IMR-90 (cell line): Measurements from ENCODE around the gene CIDEC. TPM values are rescaled to one million over a fixed set of nuclear protein-coding genes. Genes with fewer than 3 reads are reported as not detected.

ENCODE experiments used
- ATAC-seq: fragments of 200-7000 bp; cut with Tn5 transposase; 2 replicates; pipeline ENCODE4 v1.9.1; 2020; ENCODE audit warnings: low read depth, mild to moderate bottlenecking, moderate library complexity
- BruUV-seq: library from RNA; stranded (reverse); fragments of 400-500 nt; replicated peaks from 2 replicates; lab custom pipeline; 2021; lab: Mats Ljungman, UMichigan
- CTCF ChIA-PET: fragments of 300-600 bp; formaldehyde crosslinking; extraction: SDS; loops from one replicate; lab custom pipeline; 2021; ENCODE audit warnings: antibody characterized with exemption; lab: Yijun Ruan, JAX
- POLR2A ChIA-PET: fragments of 300-600 bp; sonication (Branson Sonifier 250); formaldehyde crosslinking; loops from one replicate; lab custom pipeline; 2022; ENCODE audit warnings: antibody characterized with exemption; ENCODE audit not compliant: unreplicated experiment; lab: Charles Lee
- DNase-seq: peaks from one replicate; pipeline ENCODE4 v3.0.0; 2013
- H2AFZ ChIP-seq: replicated peaks from 2 replicates; pipeline ENCODE3; 2013; ENCODE audit warnings: low read length, mild to moderate bottlenecking; ENCODE audit not compliant: poor library complexity
- H2AK5ac ChIP-seq: 2 replicates; pipeline ENCODE4 v1.6.1; 2013; ENCODE audit warnings: low read depth, low read length, inconsistent platforms
- H2AK9ac ChIP-seq: replicated peaks from 2 replicates; pipeline ENCODE3; 2013; ENCODE audit warnings: mild to moderate bottlenecking, low read depth, low read length, moderate library complexity; ENCODE audit not compliant: poor library complexity
- H2BK120ac ChIP-seq: 2 replicates; pipeline ENCODE4 v1.6.1; 2013; ENCODE audit warnings: low read depth, low read length, inconsistent platforms
- H2BK15ac ChIP-seq: 3 replicates; pipeline ENCODE4 v1.6.1; 2013; ENCODE audit warnings: low read depth, low read length, inconsistent platforms
- H2BK20ac ChIP-seq: 2 replicates; pipeline ENCODE4 v1.6.1; 2013; ENCODE audit warnings: low read depth, mild to moderate bottlenecking, inconsistent platforms, low read length, moderate library complexity
- H2BK5ac ChIP-seq: 2 replicates; pipeline ENCODE4 v1.6.1; 2013; ENCODE audit warnings: mild to moderate bottlenecking, low read depth, low read length, inconsistent platforms; ENCODE audit not compliant: poor library complexity, severe bottlenecking
- H3K14ac ChIP-seq: replicated peaks from 2 replicates; pipeline ENCODE4 v1.6.1; 2013; ENCODE audit warnings: low read depth, low read length, inconsistent platforms
- H3K18ac ChIP-seq: 2 replicates; pipeline ENCODE4 v1.6.1; 2013; ENCODE audit warnings: low read depth, low read length, control low read depth
- H3K23ac ChIP-seq: 2 replicates; pipeline ENCODE4 v1.6.1; 2013; ENCODE audit warnings: low read depth, low read length, inconsistent platforms
- H3K27ac ChIP-seq: 2 replicates; pipeline ENCODE4 v1.5.1; 2013; ENCODE audit warnings: mild to moderate bottlenecking, control low read depth, low read length; ENCODE audit not compliant: insufficient read depth
- H3K27me3 ChIP-seq: 2 replicates; pipeline ENCODE4 v1.6.1; 2013; ENCODE audit warnings: low read length; ENCODE audit not compliant: control insufficient read depth, insufficient read depth
- H3K36me3 ChIP-seq: 2 replicates; pipeline ENCODE4 v1.6.1; 2013; ENCODE audit warnings: low read length, mixed read lengths; ENCODE audit not compliant: control insufficient read depth, insufficient read depth
- H3K4ac ChIP-seq: 2 replicates; pipeline ENCODE4 v1.6.1; 2013; ENCODE audit warnings: low read depth, low read length, inconsistent platforms
- H3K4me1 ChIP-seq: 2 replicates; pipeline ENCODE4 v1.6.1; 2013; ENCODE audit warnings: low read length, mixed read lengths; ENCODE audit not compliant: control insufficient read depth, insufficient read depth
- H3K4me2 ChIP-seq: 2 replicates; pipeline ENCODE4 v1.6.1; 2013; ENCODE audit warnings: low read depth, mild to moderate bottlenecking, control low read depth, low read length, moderate library complexity
- H3K4me3 ChIP-seq: 2 replicates; pipeline ENCODE4 v1.5.1; 2013; ENCODE audit warnings: low read depth, mild to moderate bottlenecking, control low read depth, low read length, moderate library complexity; ENCODE audit not compliant: insufficient read depth
- H3K56ac ChIP-seq: 2 replicates; pipeline ENCODE4 v1.6.1; 2013; ENCODE audit warnings: low read length, inconsistent platforms; ENCODE audit not compliant: insufficient read depth; ENCODE audit errors: extremely low read depth
- H3K79me1 ChIP-seq, 2 experiments: 2 replicates each; pipeline ENCODE4 v1.6.1; 2013; ENCODE audit warnings: low read length in 2 of 2, inconsistent platforms in 1 of 2, low read depth in 1 of 2
- H3K9ac ChIP-seq: 2 replicates; pipeline ENCODE4 v1.6.1; 2013; ENCODE audit warnings: low read depth, low read length, control low read depth
- H3K9me1 ChIP-seq: 2 replicates; pipeline ENCODE4 v1.6.1; 2013; ENCODE audit warnings: low read length, inconsistent platforms; ENCODE audit not compliant: insufficient read depth
- H3K9me3 ChIP-seq: 2 replicates; pipeline ENCODE4 v1.6.1; 2013; ENCODE audit warnings: low read length; ENCODE audit not compliant: control insufficient read depth, insufficient read depth
- H4K20me1 ChIP-seq: 2 replicates; pipeline ENCODE4 v1.6.1; 2013; ENCODE audit warnings: low read length, inconsistent platforms; ENCODE audit not compliant: insufficient read depth
- H4K5ac ChIP-seq: 2 replicates; pipeline ENCODE4 v1.6.1; 2013; ENCODE audit warnings: mild to moderate bottlenecking, low read depth, low read length, control low read depth
- H4K8ac ChIP-seq, 2 experiments: 2 replicates each; pipeline ENCODE4 v1.6.1; 2013; ENCODE audit warnings: low read depth in 2 of 2, low read length in 2 of 2, control low read depth in 1 of 2, inconsistent platforms in 1 of 2
- H4K91ac ChIP-seq: 2 replicates; pipeline ENCODE4 v1.6.1; 2013; ENCODE audit warnings: low read depth, low read length, inconsistent platforms; ENCODE audit not compliant: insufficient read depth
- CEBPB ChIP-seq: IDR thresholded peaks from 2 replicates; pipeline ENCODE4 v1.6.1; 2012; ENCODE audit warnings: low read depth, low read length, improper control_type of control experiment
- CHD1 ChIP-seq: IDR thresholded peaks from 2 replicates; pipeline ENCODE4 v1.6.1; 2012; ENCODE audit warnings: low read depth, low read length, improper control_type of control experiment
- FOS ChIP-seq: fragments of 150-350 bp; IDR thresholded peaks from 2 replicates; pipeline ENCODE4 v1.6.1; 2016; ENCODE audit warnings: low read depth, low read length
- MAFK ChIP-seq: IDR thresholded peaks from 2 replicates; pipeline ENCODE4 v1.6.1; 2012; ENCODE audit warnings: low read depth, low read length, improper control_type of control experiment
- MXI1 ChIP-seq: IDR thresholded peaks from 2 replicates; pipeline ENCODE4 v1.6.1; 2012; ENCODE audit warnings: low read depth, mild to moderate bottlenecking, low read length, moderate library complexity, borderline replicate concordance
- NFE2L2 ChIP-seq: fragments of 150-350 bp; IDR thresholded peaks from 2 replicates; pipeline ENCODE4 v1.6.1; 2016; ENCODE audit warnings: low read depth, mild to moderate bottlenecking, low read length
- RAD21 ChIP-seq: IDR thresholded peaks from 2 replicates; pipeline ENCODE4 v1.6.1; 2012; ENCODE audit warnings: low read length, improper control_type of control experiment
- RFX5 ChIP-seq: IDR thresholded peaks from 2 replicates; pipeline ENCODE4 v1.8.0; 2012; ENCODE audit warnings: low read depth, mild to moderate bottlenecking, low read length, moderate library complexity
- SMC3 ChIP-seq: fragments of 150-350 bp; IDR thresholded peaks from 2 replicates; pipeline ENCODE4 v1.6.1; 2016; ENCODE audit warnings: low read depth, mild to moderate bottlenecking, antibody characterized with exemption, low read length, moderate library complexity
- WGBS, 2 experiments: methylation state at CpG; one replicate each; pipeline versions ENCODE4 v1.1.5 to v1.1.7; 2013; ENCODE audit warnings: missing lambda C conversion rate in 2 of 2; ENCODE audit not compliant: insufficient read length in 1 of 2; ENCODE audit errors: extremely low coverage in 2 of 2; 5-methylcytosine and 5-hydroxymethylcytosine counted together
- dilution Hi-C: fragments of 300-500 bp; cut with HindIII; formaldehyde crosslinking; loops from one replicate; pipeline ENCODE4 v1.14.3; 2018; ENCODE audit warnings: low sequenced_read_pairs; ENCODE audit not compliant: unreplicated experiment
- in situ Hi-C: fragments of 300-500 bp; cut with MboI; formaldehyde crosslinking; loops from 3 replicates; pipeline ENCODE4 v1.14.3; 2019; ENCODE audit warnings: low sequenced_read_pairs, inconsistent platforms, mixed read lengths
- intact Hi-C: fragments of 100-400 bp; cut with micrococcal nuclease; formaldehyde crosslinking; loops from 2 replicates; pipeline ENCODE4 v1.10.0; 2022
- polyA plus RNA-seq, 3 experiments: library from polyadenylated mRNA; depleted of rRNA; stranded (reverse); fragments of >200 nt; gene quantifications; 2 replicates each; pipeline ENCODE4 v1.2.3, GENCODE V29; 2012; ENCODE audit warnings: low replicate concordance in 1 of 3
- total RNA-seq: library from RNA; depleted of rRNA; stranded (reverse); fragments of >200 nt; gene quantifications from 2 replicates; pipeline ENCODE4 v1.2.3, GENCODE V29; 2012
- TF ChIP-seq, protein P1 (sequence below): fragments of 150-350 bp; IDR thresholded peaks from 2 replicates; pipeline ENCODE4 v1.6.1; 2017; ENCODE audit warnings: mild to moderate bottlenecking, antibody characterized with exemption, low read length, low read depth
- TF ChIP-seq, protein P2 (sequence below): fragments of 150-350 bp; IDR thresholded peaks from 2 replicates; pipeline ENCODE4 v1.6.1; 2016; ENCODE audit warnings: low read depth, mild to moderate bottlenecking, low read length, moderate library complexity, borderline replicate concordance

Gene CIDEC
- total and polyA plus RNA-seq, 2 of the 4 experiments (the other 2 are of a cell fraction) = 0.09 TPM; not detected in 1

DNA sequence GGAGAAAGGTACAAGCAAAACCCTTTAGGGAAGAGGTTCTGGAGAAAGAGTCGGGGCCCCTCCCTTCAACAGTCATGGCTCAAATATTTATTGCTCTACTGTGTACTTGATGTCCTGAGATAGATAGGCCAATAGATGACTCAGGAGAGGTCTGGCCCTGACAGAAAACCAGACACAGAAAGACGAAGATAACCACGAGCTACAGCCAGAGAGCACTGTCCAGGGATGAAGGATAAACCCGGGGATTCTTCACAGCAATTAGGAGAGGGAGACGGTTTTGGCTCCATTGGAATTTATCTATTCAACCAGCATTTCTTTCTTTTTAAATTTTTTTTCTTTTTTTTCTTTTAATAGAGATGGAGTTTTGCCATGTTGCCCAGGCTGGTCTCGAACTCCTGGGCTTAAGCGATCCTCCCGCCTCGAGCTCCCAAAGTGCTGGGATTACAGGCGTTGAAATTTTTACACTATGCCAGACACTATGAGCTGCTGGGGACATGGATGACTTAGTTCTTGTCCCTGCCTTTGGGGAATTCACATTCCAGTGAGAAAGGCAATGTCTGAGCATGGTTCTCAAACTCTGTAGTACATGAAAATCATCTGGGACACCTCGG, 4.6 kb upstream of the CIDEC start (continued):
- TF ChIP-seq SMC3 (no peak), NFE2L2 (0 out of 2 replicates have a peak, but pooled peaks have one; percentile 29)

DNA sequence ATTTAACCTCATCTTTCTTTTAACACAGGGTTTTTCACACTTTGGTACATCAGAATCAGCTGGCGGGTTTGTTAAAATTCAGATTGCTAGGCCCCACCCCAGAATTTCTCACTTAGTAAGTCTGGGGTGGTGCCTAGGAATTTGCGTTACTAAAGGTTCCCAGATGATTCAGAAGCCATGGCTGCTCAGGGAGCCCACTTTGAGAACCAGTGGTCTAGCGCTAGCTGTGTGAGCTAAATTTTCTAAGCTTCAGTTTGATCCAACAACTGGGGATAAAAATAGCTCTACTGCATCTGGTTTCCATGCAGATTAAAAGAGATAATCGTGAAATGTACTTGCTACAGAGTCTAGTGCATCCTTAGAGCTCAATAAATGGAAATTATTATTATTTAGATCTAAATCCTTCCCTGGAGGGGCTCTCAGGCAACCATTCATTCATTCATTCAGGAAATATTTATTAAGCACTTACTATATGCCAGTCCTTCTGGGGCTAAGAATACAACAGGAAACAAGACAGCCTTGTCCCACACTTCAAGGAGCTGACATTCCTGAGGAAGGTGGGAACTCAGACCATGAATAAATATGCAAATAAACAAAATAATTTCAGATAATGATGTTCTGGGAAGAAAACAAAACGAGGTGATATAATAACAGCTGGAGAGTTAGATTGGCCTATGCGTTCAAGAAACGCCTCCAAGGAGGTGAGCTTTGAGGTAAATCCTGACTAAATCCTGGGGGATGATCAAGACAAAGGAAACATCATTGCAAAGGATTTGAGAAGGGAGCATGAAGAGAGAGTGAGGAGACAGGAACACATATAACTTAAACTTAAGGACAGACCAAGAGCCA, 3.9 kb upstream of the CIDEC start:
- peak overlapping the region; percentile 30; the same call in 1 of the 2 replicates for H3K4ac ChIP-seq
- peak; percentile 27 for DNase-seq
- no peaks in the 10 kb centered on the region for H3K79me1 ChIP-seq
- H3K9ac ChIP-seq = no peak overlapping the region
- H3K9me1 ChIP-seq = no peaks in the 10 kb centered on the region
- no peak overlapping the region for H3K56ac ChIP-seq
- H3K36me3 ChIP-seq = no peaks in the 10 kb centered on the region
- 100% methylated on average over 1 of the region's 7 CpGs; no CpG with 5 or more reads in 1 of the 2 experiments for WGBS, 2 experiments
- peaks cover 6% of the 10 kb centered on the region for H3K4me1 ChIP-seq
- no peak overlapping the region for H3K23ac ChIP-seq
- H4K20me1 ChIP-seq = no peaks in the 10 kb centered on the region
- no peaks in the 10 kb centered on the region for H3K9me3 ChIP-seq
- BruUV-seq = no TSS peak
- peak overlapping the region; percentile 42; the same call in 1 of the 2 replicates for H4K5ac ChIP-seq
- CTCF ChIA-PET = interaction anchor here (0.7 to 1.2 kb wide), 3 partner anchors 13 to 62 kb away, joined by 3 to 4 read pairs (median 4); no protein-coding TSS in a partner anchor
- H2BK20ac ChIP-seq = peak overlapping the region; percentile 42
- POLR2A ChIA-PET = interaction anchor here (1.0 kb wide), 1 partner anchor 10 kb away, joined by 3 read pairs; no protein-coding TSS in a partner anchor
- peak overlapping the region; percentile 80 for H2BK120ac ChIP-seq
- H2BK15ac ChIP-seq = peak overlapping the region; percentile 13; the same call in 1 of the 3 replicates
- ATAC-seq = 0 out of 2 replicates have a peak, but pooled peaks have one; percentile 22
- no peak overlapping the region; the same call in 1 of the 2 replicates for H3K14ac ChIP-seq
- H4K91ac ChIP-seq = peak overlapping the region; percentile 62; the same call in 1 of the 2 replicates
- intact Hi-C loops (no loop called here), in situ Hi-C loops (no loop called here), dilution Hi-C loops (no loop called here)
- no peak overlapping the region for H3K4me3 ChIP-seq
- H3K27me3 ChIP-seq = no peaks in the 10 kb centered on the region
- H3K27ac ChIP-seq = no peak overlapping the region
- peak overlapping the region; percentile 33 for H2BK5ac ChIP-seq
- no peak overlapping the region for H2AK9ac ChIP-seq
- peak overlapping the region; percentile 58 for H2AFZ ChIP-seq
- H2AK5ac ChIP-seq = peak overlapping the region; percentile 16; the same call in 1 of the 2 replicates
- H4K8ac ChIP-seq = peak overlapping the region in 1 of 2 experiments; percentile 81; a peak in 2 of 4 replicates
- H3K18ac ChIP-seq = peak overlapping the region; percentile 38; the same call in 1 of the 2 replicates
- peak overlapping the region; percentile 48; the same call in 1 of the 2 replicates for H3K4me2 ChIP-seq
- TF ChIP-seq, protein P1, sequence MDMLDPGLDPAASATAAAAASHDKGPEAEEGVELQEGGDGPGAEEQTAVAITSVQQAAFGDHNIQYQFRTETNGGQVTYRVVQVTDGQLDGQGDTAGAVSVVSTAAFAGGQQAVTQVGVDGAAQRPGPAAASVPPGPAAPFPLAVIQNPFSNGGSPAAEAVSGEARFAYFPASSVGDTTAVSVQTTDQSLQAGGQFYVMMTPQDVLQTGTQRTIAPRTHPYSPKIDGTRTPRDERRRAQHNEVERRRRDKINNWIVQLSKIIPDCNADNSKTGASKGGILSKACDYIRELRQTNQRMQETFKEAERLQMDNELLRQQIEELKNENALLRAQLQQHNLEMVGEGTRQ = no peak
- TF ChIP-seq MAFK = no peak
- TF ChIP-seq RFX5 = no peak
- TF ChIP-seq, protein P2, sequence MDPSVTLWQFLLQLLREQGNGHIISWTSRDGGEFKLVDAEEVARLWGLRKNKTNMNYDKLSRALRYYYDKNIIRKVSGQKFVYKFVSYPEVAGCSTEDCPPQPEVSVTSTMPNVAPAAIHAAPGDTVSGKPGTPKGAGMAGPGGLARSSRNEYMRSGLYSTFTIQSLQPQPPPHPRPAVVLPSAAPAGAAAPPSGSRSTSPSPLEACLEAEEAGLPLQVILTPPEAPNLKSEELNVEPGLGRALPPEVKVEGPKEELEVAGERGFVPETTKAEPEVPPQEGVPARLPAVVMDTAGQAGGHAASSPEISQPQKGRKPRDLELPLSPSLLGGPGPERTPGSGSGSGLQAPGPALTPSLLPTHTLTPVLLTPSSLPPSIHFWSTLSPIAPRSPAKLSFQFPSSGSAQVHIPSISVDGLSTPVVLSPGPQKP = no peak
- TF ChIP-seq CHD1 = no peak
- TF ChIP-seq FOS = no peak
- TF ChIP-seq MXI1 = no peak
- no peak for TF ChIP-seq RAD21
- TF ChIP-seq NFE2L2 = no peak
- no peak for TF ChIP-seq SMC3
- no peak for TF ChIP-seq CEBPB
